WI38 (cell line): ENCODE data around the gene NRP2.

ENCODE experiments used
- H3K4me3 ChIP-seq: 2 replicates; pipeline ENCODE4 v1.5.1; 2011; ENCODE audit warnings: low read depth, mild to moderate bottlenecking, control low read depth, low read length
- TF ChIP-seq, protein P1 (sequence below): IDR thresholded peaks from 2 replicates; pipeline ENCODE4 v1.5.1; 2012; ENCODE audit warnings: low read depth, mild to moderate bottlenecking, control low read depth, low read length

NRP2 gene

DNA sequence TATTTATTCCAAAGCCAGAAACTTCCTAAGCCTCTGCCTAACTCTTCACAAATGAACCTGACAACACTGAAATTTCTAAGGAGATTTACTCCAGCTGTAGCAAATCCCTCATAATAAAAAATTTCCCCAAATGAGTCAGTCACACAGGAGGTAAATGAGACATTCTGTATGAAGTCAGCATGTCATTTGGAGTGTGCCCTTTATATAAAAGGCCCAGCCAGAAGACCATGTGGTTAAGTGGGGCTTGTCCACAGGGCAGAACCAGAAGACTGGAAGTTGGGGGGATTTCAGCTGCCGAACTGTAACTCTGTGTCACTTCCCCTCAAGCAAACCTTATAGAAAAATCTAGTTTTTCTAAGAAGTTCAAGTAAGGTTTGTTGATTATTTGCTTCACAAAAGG, 30.2 kb downstream of the NRP2 start:
- no peak overlapping the region for H3K4me3 ChIP-seq
- TF ChIP-seq, protein P1, sequence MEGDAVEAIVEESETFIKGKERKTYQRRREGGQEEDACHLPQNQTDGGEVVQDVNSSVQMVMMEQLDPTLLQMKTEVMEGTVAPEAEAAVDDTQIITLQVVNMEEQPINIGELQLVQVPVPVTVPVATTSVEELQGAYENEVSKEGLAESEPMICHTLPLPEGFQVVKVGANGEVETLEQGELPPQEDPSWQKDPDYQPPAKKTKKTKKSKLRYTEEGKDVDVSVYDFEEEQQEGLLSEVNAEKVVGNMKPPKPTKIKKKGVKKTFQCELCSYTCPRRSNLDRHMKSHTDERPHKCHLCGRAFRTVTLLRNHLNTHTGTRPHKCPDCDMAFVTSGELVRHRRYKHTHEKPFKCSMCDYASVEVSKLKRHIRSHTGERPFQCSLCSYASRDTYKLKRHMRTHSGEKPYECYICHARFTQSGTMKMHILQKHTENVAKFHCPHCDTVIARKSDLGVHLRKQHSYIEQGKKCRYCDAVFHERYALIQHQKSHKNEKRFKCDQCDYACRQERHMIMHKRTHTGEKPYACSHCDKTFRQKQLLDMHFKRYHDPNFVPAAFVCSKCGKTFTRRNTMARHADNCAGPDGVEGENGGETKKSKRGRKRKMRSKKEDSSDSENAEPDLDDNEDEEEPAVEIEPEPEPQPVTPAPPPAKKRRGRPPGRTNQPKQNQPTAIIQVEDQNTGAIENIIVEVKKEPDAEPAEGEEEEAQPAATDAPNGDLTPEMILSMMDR: no peak

- H3K4me3 ChIP-seq: no peak overlapping the region
- TF ChIP-seq, protein P1: no peak
Observed at GRCh38 chr2:205713086-205713485, 30.8 kb downstream of the NRP2 start.

GRCh38 chr2:205714058-205714776, 31.9 kb downstream of the NRP2 start:
- H3K4me3 ChIP-seq: no peak overlapping the region
- TF ChIP-seq, protein P1: no peak

DNA sequence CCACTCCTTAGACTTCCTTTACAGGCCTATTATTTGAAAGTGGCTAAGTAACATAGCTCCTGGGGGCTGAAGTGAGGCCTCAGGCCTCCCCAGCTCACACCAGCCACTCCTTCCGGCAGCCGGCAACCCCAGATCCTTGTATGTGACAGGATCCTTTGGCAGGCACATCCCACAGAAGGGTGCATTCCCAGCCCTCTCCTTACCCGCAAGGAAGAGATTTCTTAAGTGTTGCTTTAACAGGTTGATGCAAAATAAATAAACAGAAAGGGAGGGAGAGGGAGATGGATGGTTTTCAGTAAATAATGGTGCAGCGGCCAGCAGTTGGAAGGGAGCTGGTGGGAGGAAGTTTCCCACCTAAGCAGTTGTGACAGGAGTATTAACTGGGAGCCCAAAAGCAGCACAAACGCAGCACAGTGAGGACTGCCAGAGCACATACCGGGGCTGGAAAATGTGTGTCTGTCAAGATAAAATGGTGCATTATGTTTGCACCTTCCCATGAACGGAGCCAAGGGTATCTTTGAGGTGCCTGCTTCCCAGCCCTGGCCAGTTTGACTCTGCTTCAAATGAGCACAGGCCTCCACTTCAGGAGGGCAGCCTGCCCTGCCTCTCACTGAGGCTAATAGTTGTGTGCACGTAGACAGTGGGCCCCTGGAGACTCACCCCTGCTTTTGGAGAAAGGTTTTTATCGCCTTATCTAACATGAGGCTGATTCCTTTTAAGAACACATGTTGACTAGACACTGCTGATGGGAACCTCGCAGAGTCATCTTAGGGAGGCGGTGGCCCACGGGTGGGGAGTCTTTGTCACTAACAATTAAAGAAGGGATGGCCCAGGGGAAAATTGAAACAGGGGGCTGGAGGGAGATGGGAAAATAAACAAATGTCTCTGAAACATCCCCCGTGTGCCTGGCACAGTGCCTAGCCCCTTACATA, 32.8 kb downstream of the NRP2 start:
- TF ChIP-seq, protein P1: no peak
- no peak overlapping the region for H3K4me3 ChIP-seq

GRCh38 chr2:205715831-205716525, 33.7 kb downstream of the NRP2 start:
- TF ChIP-seq, protein P1: 0 out of 2 replicates have a peak, but pooled peaks have one; percentile 10
- no peak overlapping the region for H3K4me3 ChIP-seq

DNA sequence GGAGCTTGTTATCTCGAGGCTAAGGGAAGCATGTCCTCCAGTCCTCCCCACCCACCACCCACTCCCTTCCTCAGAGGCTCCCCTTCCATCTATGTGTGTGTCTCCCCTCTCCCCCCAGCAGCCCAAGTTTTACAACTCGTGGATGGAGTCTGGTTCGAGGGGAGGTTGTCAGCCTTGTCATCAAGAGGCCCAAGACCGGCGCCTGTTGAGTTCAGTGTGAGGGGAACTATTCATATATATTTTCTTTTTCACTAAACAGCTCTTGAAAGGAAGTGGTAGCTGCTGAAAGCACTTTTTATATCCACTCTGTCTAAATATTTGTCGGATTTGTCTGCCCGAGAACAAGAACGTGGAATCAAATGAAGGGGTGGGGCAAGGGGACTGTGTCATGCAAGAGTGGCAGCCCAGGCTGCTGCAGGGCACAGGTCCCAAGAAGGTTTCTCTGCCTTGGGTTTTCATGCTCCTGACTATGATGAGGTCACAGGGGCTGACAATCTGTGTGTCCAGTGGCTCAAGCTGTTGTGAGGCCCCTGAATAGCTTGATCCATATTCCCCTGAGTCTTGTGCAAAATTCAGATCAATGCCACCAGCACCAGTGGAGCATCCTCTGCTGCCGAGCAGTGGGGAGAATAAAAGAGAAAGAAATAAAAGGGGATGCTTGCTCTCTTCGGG, 35.0 kb downstream of the NRP2 start:
- H3K4me3 ChIP-seq: no peak overlapping the region
- TF ChIP-seq, protein P1: no peak
